CD4-positive, CD25-positive, alpha-beta regulatory T cell (primary cell): ENCODE results near the gene ST6GALNAC5. TPM values are rescaled to one million over a fixed set of nuclear protein-coding genes. Genes with fewer than 3 reads are reported as not detected.

Experiments
- ATAC-seq, 2 donors: fragments of 150-1000 bp; cut with Tn5 transposase; one replicate each; pipeline ENCODE4 v1.10.0; 2021; ENCODE audit warnings: low read depth in 2 of 2, moderate number of reproducible peaks in 2 of 2, moderate library complexity in 1 of 2
- DNase-seq, 3 donors: peaks; one replicate each; pipeline versions ENCODE4 v3.0.0 to v3.0.0-alpha.2; 2012 to 2022; ENCODE audit warnings: mixed read lengths in 1 of 3
- H3K27ac ChIP-seq: one replicate; pipeline ENCODE4 v1.7.0; 2013; ENCODE audit warnings: mild to moderate bottlenecking, low read length; ENCODE audit not compliant: insufficient read depth, poor library complexity, severe bottlenecking
- H3K27me3 ChIP-seq: one replicate; pipeline ENCODE4 v1.7.0; 2013; ENCODE audit warnings: low read length; ENCODE audit not compliant: control insufficient read depth, insufficient read depth
- H3K36me3 ChIP-seq: one replicate; pipeline ENCODE4 v1.7.0; 2013; ENCODE audit warnings: mild to moderate bottlenecking, low read length, moderate library complexity; ENCODE audit not compliant: control insufficient read depth, insufficient read depth
- H3K4me1 ChIP-seq: 2 replicates; pipeline ENCODE4 v1.7.0; 2013; ENCODE audit warnings: mild to moderate bottlenecking, low read length; ENCODE audit not compliant: insufficient read depth, control insufficient read depth, poor library complexity, severe bottlenecking
- H3K4me3 ChIP-seq: one replicate; pipeline ENCODE4 v1.7.0; 2013; ENCODE audit warnings: low read depth, mild to moderate bottlenecking, low read length, moderate library complexity
- H3K9me3 ChIP-seq, 2 experiments: 1 replicate in 1 of 2; 2 replicates in 1 of 2; pipeline ENCODE4 v1.7.0; 2013; ENCODE audit warnings: low read length in 2 of 2, mild to moderate bottlenecking in 1 of 2, moderate library complexity in 1 of 2; ENCODE audit not compliant: control insufficient read depth in 2 of 2
- H3K27ac Mint-ChIP-seq, 3 donors: one replicate each; pipeline ENCODE4 v1.8.0; 2020 to 2022; ENCODE audit warnings: mild to moderate bottlenecking in 3 of 3, mixed read lengths in 3 of 3, moderate library complexity in 2 of 3
- H3K27me3 Mint-ChIP-seq: one replicate; pipeline ENCODE4 v1.8.0; 2022; ENCODE audit warnings: mild to moderate bottlenecking, mixed read lengths
- H3K36me3 Mint-ChIP-seq: one replicate; pipeline ENCODE4 v1.8.0; 2020; ENCODE audit warnings: mixed read lengths
- H3K4me1 Mint-ChIP-seq, 4 donors: one replicate each; pipeline ENCODE4 v1.8.0; 2020 to 2022; ENCODE audit warnings: mixed read lengths in 4 of 4, mild to moderate bottlenecking in 1 of 4
- H3K4me3 Mint-ChIP-seq, 4 donors: one replicate each; pipeline ENCODE4 v1.8.0; 2020 to 2022; ENCODE audit warnings: mild to moderate bottlenecking in 4 of 4, mixed read lengths in 4 of 4, moderate library complexity in 3 of 4
- H3K9me3 Mint-ChIP-seq, 7 donors: one replicate each; pipeline ENCODE4 v1.8.0; 2020 to 2022; ENCODE audit warnings: mixed read lengths in 7 of 7, mild to moderate bottlenecking in 3 of 7, moderate library complexity in 2 of 7
- polyA plus RNA-seq, 4 donors: library from polyadenylated mRNA; unstranded; fragments of 300-500 nt; fragmentation: Illumina TruSeq; gene quantifications; one replicate each; pipeline ENCODE4 v1.2.3, GENCODE V29; 2021
- total RNA-seq: library from RNA; stranded (reverse); gene quantifications from one replicate; pipeline ENCODE4 v1.2.3, GENCODE V29; 2022

The ST6GALNAC5 gene
- total and polyA plus RNA-seq, 5 donors from 2014 or later, result 0.30 TPM; not detected in 4

DNA sequence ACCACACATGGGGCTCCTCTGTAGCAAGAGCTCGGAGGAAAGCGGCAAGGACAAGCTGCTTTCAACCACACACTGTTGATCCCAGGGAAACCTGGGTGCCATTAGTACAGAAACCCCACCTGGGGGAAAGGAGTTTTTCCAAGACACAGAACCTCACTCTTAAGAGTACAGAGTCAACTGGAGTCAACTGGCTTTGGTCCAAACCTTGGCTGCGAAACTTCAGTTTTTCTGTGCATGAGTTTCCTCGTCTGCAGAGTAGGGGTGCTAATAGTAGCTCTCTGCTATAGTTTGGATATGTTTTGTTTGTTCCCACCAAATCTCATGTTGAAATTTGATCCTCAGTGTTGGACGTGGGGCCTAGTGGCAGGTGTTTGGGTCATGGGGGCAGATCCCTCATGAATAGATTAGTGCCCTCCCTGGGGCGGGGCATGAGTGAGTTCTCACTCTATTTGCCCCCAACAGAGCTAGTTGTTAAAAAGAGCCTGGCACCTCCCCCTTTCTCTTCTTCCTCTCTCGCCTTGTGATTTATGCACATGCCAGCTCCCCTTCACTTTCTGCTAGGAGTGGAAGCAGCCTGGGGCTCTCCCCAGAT lies 190.8 kb downstream of the ST6GALNAC5 start:
- Histone ChIP-seq H3K4me3 (no peak overlapping the region), H3K4me1 (no peaks in the 10 kb centered on the region), H3K36me3 (no peaks in the 10 kb centered on the region), H3K27me3 (no peaks in the 10 kb centered on the region), H3K9me3 (no peaks in the 10 kb centered on the region), H3K27ac (no peak overlapping the region)
- Mint-ChIP-seq H3K36me3 (no peaks in the 10 kb centered on the region), H3K27ac (no peak overlapping the region), H3K4me3 (no peak overlapping the region), H3K9me3 (peaks cover 0 to 4% (median 0%) of the 10 kb centered on the region in 7 donors), H3K4me1 (no peaks in the 10 kb centered on the region), H3K27me3 (peaks cover 10% of the 10 kb centered on the region)
- no peak for DNase-seq
- no peak for ATAC-seq

DNA sequence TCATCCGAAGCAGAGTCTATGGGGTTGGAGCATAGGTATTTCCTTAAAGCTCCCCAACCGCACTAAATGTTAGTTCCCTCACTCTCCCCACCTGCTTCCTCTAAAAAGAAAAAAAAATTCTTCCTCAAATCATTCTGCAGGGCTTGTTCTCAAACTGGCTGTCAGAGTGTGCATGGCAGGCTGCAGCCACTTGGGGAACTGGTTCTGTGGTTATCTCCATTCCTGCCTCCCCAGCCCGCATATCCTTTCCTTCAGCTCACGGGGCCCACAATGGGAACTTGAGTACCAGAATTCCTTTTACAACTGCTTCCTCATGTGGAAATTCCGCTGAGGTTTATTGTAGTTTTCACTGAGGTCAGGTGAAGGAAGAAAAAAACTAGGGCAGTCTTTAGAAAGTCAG lies 192.7 kb downstream of the ST6GALNAC5 start:
- H3K9me3 Mint-ChIP-seq, result peaks cover 0 to 4% (median 0%) of the 10 kb centered on the region in 7 donors

DNA sequence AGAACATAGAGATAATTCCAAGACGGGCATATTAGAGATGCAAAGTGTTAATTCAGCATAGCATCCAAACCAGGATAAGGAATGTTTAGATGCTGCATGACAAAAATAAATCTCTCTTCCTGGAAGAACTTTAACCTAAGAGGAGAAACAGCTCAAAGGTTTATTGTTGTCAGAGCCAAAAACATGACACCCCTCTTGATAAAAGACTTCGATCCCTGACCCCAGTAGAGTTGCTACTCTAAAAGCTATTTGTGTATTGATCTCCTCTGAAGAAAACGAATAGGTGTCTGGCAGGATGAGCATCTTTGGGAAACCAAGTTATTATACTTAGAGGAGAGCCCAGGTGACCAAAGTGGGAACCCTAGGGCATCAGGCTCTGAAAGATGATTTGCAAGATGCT lies 193.9 kb downstream of the ST6GALNAC5 start:
- H3K4me1 ChIP-seq, result no peaks in the 10 kb centered on the region
- H3K4me3 ChIP-seq, result no peak overlapping the region
- H3K36me3 ChIP-seq, result no peaks in the 10 kb centered on the region
- no peak overlapping the region for H3K27ac Mint-ChIP-seq
- no peak overlapping the region for H3K4me3 Mint-ChIP-seq
- peaks cover 5% of the 10 kb centered on the region for H3K27me3 Mint-ChIP-seq
- ATAC-seq (no peak), DNase-seq (no peak)
- no peaks in the 10 kb centered on the region for H3K4me1 Mint-ChIP-seq
- no peaks in the 10 kb centered on the region for H3K36me3 Mint-ChIP-seq
- no peak overlapping the region for H3K27ac ChIP-seq
- peaks cover 0 to 2% (median 0%) of the 10 kb centered on the region in 7 donors for H3K9me3 Mint-ChIP-seq
- peaks cover 2% of the 10 kb centered on the region for H3K27me3 ChIP-seq
- H3K9me3 ChIP-seq, result no peaks in the 10 kb centered on the region

More for the DNA sequence above, 192.7 kb downstream of the ST6GALNAC5 start:
- ATAC-seq (no peak), DNase-seq (no peak)
- H3K27ac Mint-ChIP-seq, result no peak overlapping the region
- no peak overlapping the region for H3K4me3 Mint-ChIP-seq
- H3K4me1 ChIP-seq, result no peaks in the 10 kb centered on the region
- H3K36me3 Mint-ChIP-seq, result no peaks in the 10 kb centered on the region
- peaks cover 10% of the 10 kb centered on the region for H3K27me3 Mint-ChIP-seq
- H3K27me3 ChIP-seq, result peaks cover 2% of the 10 kb centered on the region
- no peaks in the 10 kb centered on the region for H3K36me3 ChIP-seq
- H3K4me3 ChIP-seq, result no peak overlapping the region
- no peaks in the 10 kb centered on the region for H3K4me1 Mint-ChIP-seq
- no peaks in the 10 kb centered on the region for H3K9me3 ChIP-seq
- no peak overlapping the region for H3K27ac ChIP-seq

DNA sequence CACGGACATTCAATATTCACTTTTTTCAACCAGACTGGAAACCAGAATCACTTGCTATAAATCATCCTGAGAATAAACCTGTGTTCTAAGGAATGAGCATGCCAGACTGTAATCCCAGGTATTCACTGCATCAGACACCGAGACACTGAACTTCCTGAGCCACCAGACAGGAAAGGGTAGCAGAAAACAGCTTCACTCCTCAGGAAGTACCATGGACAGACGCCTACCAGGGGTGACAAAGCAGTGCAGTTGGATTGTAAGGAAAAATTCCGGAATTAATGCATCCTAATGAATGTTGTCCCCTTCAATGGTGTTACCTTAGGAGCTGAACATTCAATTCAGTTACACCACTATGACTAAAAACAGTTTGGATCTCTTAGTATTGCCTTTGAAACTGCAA lies 195.8 kb downstream of the ST6GALNAC5 start:
- ATAC-seq, result no peak
- no peak overlapping the region for H3K4me3 ChIP-seq
- Mint-ChIP-seq H3K36me3 (no peaks in the 10 kb centered on the region), H3K4me1 (no peaks in the 10 kb centered on the region), H3K27ac (no peak overlapping the region), H3K4me3 (no peak overlapping the region), H3K27me3 (peaks cover 9% of the 10 kb centered on the region), H3K9me3 (peaks cover 0 to 4% (median 0%) of the 10 kb centered on the region in 7 donors)
- H3K9me3 ChIP-seq, result no peaks in the 10 kb centered on the region
- peaks cover 2% of the 10 kb centered on the region for H3K27me3 ChIP-seq
- no peak overlapping the region for H3K27ac ChIP-seq
- DNase-seq, result no peak
- H3K4me1 ChIP-seq, result no peaks in the 10 kb centered on the region
- no peaks in the 10 kb centered on the region for H3K36me3 ChIP-seq

DNA sequence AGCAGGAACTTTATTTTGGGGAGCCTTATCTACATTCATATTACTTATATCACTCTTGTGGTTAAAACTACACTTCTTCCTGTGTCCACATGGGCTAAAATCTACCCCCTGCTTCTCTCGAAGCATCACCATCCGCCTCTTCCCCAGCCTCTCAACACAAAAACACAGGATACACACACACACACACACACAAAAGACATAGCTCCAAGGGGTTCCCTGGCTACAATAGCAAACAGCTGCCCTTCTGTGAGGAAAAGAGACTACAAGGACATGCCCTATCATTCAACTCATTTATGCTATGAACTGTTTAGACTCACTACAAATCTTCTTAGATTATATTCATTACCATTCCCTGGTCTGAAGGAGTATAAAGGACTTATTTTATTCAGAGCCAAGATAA lies 197.0 kb downstream of the ST6GALNAC5 start:
- Histone ChIP-seq H3K9me3 (no peaks in the 10 kb centered on the region), H3K27me3 (peaks cover 2% of the 10 kb centered on the region), H3K4me3 (no peak overlapping the region), H3K36me3 (no peaks in the 10 kb centered on the region), H3K4me1 (no peaks in the 10 kb centered on the region), H3K27ac (no peak overlapping the region)
- no peak overlapping the region for H3K4me3 Mint-ChIP-seq
- peaks cover 9% of the 10 kb centered on the region for H3K27me3 Mint-ChIP-seq
- ATAC-seq (no peak), DNase-seq (no peak)
- no peak overlapping the region for H3K27ac Mint-ChIP-seq
- no peaks in the 10 kb centered on the region for H3K4me1 Mint-ChIP-seq
- no peaks in the 10 kb centered on the region for H3K36me3 Mint-ChIP-seq
- H3K9me3 Mint-ChIP-seq, result peaks cover 0 to 4% (median 0%) of the 10 kb centered on the region in 7 donors

DNA sequence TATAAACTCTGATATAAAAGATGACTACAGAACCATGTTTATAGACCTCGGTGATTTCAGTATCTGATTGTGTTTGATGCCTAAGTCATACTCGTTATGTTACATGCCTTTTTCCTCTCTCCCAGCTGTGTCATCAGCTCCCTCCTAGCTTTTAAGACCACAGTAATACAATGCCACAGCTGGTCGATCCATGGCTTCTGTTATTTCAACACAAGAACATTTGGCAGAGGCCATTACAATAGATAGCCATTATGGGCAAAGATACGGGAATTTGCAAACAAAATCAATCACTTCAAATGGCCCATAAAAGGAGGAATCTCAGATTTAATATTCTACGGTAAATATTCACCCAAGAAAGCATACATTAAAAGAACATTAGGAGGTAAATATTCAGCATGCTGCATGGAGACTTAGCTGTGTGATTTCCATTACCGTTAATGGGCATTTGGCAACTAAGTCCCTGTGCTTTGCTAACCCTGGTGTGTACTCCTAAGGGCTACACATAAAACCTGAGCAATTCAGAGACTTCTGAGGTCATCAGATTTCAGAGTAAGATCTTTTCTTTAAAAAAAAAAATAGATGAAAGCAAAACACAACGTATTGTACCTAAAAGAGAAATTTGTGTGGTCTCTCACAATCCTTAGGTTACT lies 198.5 kb downstream of the ST6GALNAC5 start:
- Mint-ChIP-seq H3K36me3 (no peaks in the 10 kb centered on the region), H3K4me3 (no peak overlapping the region), H3K9me3 (peaks cover 0 to 4% (median 0%) of the 10 kb centered on the region in 7 donors), H3K4me1 (no peaks in the 10 kb centered on the region), H3K27ac (no peak overlapping the region), H3K27me3 (peaks cover 4% of the 10 kb centered on the region)
- DNase-seq (no peak), ATAC-seq (no peak)
- no peak overlapping the region for H3K27ac ChIP-seq
- no peaks in the 10 kb centered on the region for H3K4me1 ChIP-seq
- no peaks in the 10 kb centered on the region for H3K36me3 ChIP-seq
- H3K9me3 ChIP-seq, result no peaks in the 10 kb centered on the region
- H3K27me3 ChIP-seq, result peaks cover 2% of the 10 kb centered on the region
- no peak overlapping the region for H3K4me3 ChIP-seq

DNA sequence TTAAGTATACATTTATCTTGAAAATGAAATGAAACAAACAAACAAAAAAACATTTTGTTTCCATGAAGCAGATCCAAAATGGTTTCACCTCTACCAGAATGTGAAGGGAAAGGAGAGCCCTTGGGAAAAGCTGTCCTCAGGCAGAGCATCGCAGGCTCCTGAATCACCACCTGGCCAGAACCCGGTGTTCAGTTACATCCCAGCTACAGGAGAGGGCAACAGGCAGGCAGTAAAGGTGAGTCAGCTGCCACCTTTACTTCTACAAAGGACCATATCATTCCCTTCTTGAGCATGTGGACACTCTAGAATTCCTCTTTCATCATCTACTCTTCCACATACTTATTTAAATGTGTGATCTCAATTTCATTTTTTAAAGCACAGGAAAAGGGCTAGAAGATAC lies 200.7 kb downstream of the ST6GALNAC5 start:
- H3K36me3 Mint-ChIP-seq, result no peaks in the 10 kb centered on the region
- peaks cover 0 to 4% (median 0%) of the 10 kb centered on the region in 7 donors for H3K9me3 Mint-ChIP-seq
- no peak overlapping the region for H3K27ac ChIP-seq
- peaks cover 2% of the 10 kb centered on the region for H3K27me3 ChIP-seq
- H3K4me3 Mint-ChIP-seq, result no peak overlapping the region
- H3K27me3 Mint-ChIP-seq, result peaks cover 4% of the 10 kb centered on the region
- H3K4me3 ChIP-seq, result no peak overlapping the region
- no peaks in the 10 kb centered on the region for H3K9me3 ChIP-seq
- no peak for ATAC-seq
- no peak overlapping the region for H3K27ac Mint-ChIP-seq
- DNase-seq, result no peak
- no peaks in the 10 kb centered on the region for H3K4me1 Mint-ChIP-seq
- H3K4me1 ChIP-seq, result no peaks in the 10 kb centered on the region
- H3K36me3 ChIP-seq, result no peaks in the 10 kb centered on the region

DNA sequence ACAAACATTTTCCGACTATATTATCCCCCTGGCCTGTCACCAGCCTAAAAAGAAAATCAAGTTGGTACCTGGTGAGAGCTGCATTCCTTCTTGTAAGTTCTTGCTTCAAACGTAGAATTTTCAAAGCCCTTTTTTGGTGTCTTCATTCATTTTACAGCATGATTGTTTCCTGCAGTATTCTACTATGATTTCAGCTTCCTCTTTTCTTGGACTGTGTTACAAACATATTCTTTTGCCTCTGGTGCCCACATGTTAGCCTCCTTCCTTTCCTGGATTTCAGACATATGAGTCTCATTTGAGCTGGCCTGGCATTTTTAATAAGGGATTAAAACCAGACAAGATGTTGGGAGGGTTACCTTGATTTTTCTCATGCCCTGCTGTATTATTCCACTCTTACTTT lies 209.5 kb downstream of the ST6GALNAC5 start:
- no peak overlapping the region for H3K27ac ChIP-seq
- Mint-ChIP-seq H3K27me3 (peaks cover 12% of the 10 kb centered on the region), H3K27ac (no peak overlapping the region), H3K4me3 (peak overlapping the region in 1 of 4 donors; percentile 3), H3K9me3 (peaks cover 0 to 2% (median 0%) of the 10 kb centered on the region in 7 donors), H3K36me3 (no peaks in the 10 kb centered on the region), H3K4me1 (no peaks in the 10 kb centered on the region)
- DNase-seq, result no peak
- no peaks in the 10 kb centered on the region for H3K4me1 ChIP-seq
- no peaks in the 10 kb centered on the region for H3K9me3 ChIP-seq
- no peak for ATAC-seq
- H3K4me3 ChIP-seq, result no peak overlapping the region
- H3K27me3 ChIP-seq, result peaks cover 4% of the 10 kb centered on the region
- no peaks in the 10 kb centered on the region for H3K36me3 ChIP-seq
